Parathyroid adenoma (tissue), 2 donors: ENCODE measurements around the gene ANKRD36B.
A peak's percentile ranks its signal among the peaks of the same experiment; 100 is the strongest.
"Not testable (repeated sequence)": the region's sequence is repeated elsewhere in the genome, so short reads cannot be mapped to it uniquely, and the experiment has no call there.

ENCODE experiments used
- H2AFZ ChIP-seq: fragments of 300-600 bp; sonication (generic); one replicate; pipeline ENCODE4 v1.7.0; 2017; ENCODE audit warnings: antibody characterized with exemption, mild to moderate bottlenecking
- H3K27ac ChIP-seq: fragments of 300-600 bp; sonication (generic); one replicate; pipeline ENCODE4 v1.7.0; 2017
- H3K27me3 ChIP-seq: fragments of 300-600 bp; sonication (generic); one replicate; pipeline ENCODE4 v1.7.0; 2017; ENCODE audit warnings: low read length; ENCODE audit not compliant: control insufficient read depth, insufficient read depth
- H3K36me3 ChIP-seq: fragments of 300-600 bp; sonication (generic); one replicate; pipeline ENCODE4 v1.7.0; 2017; ENCODE audit warnings: low read length; ENCODE audit not compliant: control insufficient read depth, insufficient read depth
- H3K4me1 ChIP-seq: fragments of 300-600 bp; sonication (generic); one replicate; pipeline ENCODE4 v1.7.0; 2017; ENCODE audit warnings: control low read depth
- H3K4me2 ChIP-seq: fragments of 300-600 bp; sonication (generic); one replicate; pipeline ENCODE4 v1.7.0; 2017; ENCODE audit warnings: low read length
- H3K4me3 ChIP-seq: fragments of 300-600 bp; sonication (generic); one replicate; pipeline ENCODE4 v1.7.0; 2017; ENCODE audit warnings: low read depth, low read length
- H3K79me2 ChIP-seq: fragments of 300-600 bp; sonication (generic); one replicate; pipeline ENCODE4 v1.7.0; 2017; ENCODE audit warnings: control low read depth
- H3K9ac ChIP-seq: fragments of 300-600 bp; sonication (generic); one replicate; pipeline ENCODE4 v1.7.0; 2017; ENCODE audit warnings: mild to moderate bottlenecking
- H3K9me3 ChIP-seq: fragments of 300-600 bp; sonication (generic); one replicate; pipeline ENCODE4 v1.7.0; 2017; ENCODE audit warnings: low read length; ENCODE audit not compliant: control insufficient read depth
- TF ChIP-seq, protein P1 (sequence below): fragments of 300-600 bp; sonication (generic); IDR thresholded peaks from one replicate; pipeline ENCODE4 v1.7.0; 2017; ENCODE audit warnings: antibody characterized with exemption, mild to moderate bottlenecking
- donor health status: primary hyperparathyroidism.

Gene ANKRD36B

DNA sequence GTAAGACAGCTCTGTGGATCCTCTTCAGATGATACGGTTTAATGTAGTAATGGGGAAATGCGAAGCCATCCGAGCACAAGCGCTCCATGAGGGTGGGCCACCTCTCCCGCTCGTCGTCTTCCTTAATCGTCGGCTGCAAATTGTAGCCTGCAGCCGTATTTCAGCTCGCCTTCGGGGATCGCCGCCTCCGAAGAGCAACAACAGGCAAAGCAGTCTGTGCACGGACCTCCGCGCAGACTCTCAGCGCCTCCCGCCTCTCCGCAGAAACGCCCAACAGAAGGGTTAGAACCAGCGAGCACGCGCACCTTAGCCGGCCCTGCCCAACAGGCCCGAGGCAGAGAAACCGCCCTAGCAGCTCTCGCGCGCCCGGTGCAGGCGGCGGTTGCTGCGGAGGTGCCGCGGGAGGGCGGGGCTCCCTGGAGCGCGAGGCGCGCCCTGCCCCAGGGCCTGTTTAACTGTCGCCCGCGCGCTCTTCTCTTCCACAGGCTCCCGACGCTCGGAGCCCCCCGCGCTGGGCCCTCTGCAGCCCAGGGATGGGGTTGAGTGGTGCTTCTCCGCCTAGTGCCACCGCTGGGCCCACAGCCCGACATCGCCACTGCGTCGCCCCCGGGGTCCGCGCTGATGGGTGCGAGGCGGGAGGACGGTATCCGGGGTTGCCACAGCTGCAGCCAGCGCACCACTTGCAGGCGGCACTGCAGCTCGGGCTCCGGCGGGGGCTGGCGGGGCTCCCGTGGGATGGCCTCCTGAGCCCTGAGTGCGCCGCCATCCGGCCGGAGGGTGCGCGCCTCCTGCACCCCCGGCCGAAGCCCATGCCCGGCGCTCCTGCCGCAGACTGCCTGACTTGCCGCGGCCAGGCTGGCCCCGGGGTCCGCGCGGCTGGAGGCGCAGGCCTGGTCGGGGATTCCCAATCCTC, at the start of gene ANKRD36B:
TSS of gene ANKRD36B (minus strand) at position 280 of the 913 bp plus-strand sequence. CDS start at position 88, 192 bp downstream.
- not testable (repeated sequence) for H3K79me2 ChIP-seq, H3K36me3 ChIP-seq, H3K4me1 ChIP-seq, H3K27me3 ChIP-seq, H3K9me3 ChIP-seq
- H3K4me2 ChIP-seq: peak within 1 kb of the TSS; percentile 99
- H3K4me3 ChIP-seq: peak within 1 kb of the TSS; percentile 73
- peak within 1 kb of the TSS; percentile 97 for H2AFZ ChIP-seq
- H3K9ac ChIP-seq: peak within 1 kb of the TSS; percentile 72
- peak within 1 kb of the TSS; percentile 87 for H3K27ac ChIP-seq

DNA sequence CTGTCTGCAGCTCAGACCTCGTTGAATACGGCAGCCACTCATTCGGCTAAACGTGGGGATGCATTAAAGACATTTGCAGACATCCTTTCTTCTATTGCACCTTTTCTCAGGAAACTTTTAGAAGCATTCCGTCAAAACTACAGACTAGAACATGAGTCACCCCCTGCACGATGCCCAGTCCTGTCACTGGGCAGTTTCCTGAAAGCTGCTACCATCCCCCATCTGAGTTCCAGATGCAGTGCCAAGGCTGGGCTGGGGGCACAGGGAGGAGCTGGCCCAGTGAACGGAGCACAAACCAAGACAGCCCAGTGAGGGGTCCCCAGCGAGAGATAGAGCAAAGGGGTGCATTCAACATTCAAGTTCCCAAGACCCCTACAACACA, 36.4 kb upstream of the ANKRD36B start:
- not testable (repeated sequence) for H3K4me3 ChIP-seq, H2AFZ ChIP-seq, H3K27ac ChIP-seq, H3K4me1 ChIP-seq, H3K9ac ChIP-seq, H3K27me3 ChIP-seq, H3K79me2 ChIP-seq, H3K4me2 ChIP-seq, H3K36me3 ChIP-seq, H3K9me3 ChIP-seq

DNA sequence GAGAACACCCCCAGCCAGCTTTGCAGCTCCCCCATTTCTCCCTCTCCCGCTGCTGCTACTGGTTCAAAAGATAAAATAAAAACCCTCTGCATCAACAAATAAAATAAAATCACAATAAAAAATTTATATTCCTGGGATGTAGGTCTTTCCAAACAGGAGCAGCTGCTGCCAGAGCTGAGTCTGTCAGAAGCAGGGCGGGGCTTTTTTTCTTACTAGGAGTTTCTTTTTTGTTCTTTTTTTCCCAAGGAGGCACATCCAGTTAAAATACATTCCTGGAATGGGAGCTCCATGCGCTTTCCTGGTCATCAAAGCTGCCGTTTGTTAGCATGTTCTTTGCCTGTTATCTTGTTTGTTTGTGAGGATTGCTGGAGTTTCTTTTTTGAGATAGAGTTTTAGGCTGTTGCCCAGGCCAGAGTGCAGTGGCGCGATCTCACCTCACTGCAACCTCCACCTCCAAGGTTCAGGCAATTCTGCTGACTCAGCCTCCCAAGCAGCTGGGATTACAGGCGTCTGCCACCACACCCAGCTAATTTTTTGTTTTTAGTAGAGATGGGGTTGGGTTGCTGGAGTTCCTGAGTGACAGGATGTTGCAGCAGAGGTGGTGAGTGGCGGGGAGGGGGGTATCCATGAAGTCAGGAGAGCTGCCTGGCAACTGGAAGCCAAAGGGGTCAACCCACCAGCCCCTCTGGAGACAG, 35.8 kb upstream of the ANKRD36B start:
- H3K36me3 ChIP-seq, H3K4me3 ChIP-seq, H3K79me2 ChIP-seq, H3K27ac ChIP-seq, H2AFZ ChIP-seq, H3K4me2 ChIP-seq, H3K9ac ChIP-seq, H3K27me3 ChIP-seq, H3K4me1 ChIP-seq, H3K9me3 ChIP-seq: not testable (repeated sequence)

DNA sequence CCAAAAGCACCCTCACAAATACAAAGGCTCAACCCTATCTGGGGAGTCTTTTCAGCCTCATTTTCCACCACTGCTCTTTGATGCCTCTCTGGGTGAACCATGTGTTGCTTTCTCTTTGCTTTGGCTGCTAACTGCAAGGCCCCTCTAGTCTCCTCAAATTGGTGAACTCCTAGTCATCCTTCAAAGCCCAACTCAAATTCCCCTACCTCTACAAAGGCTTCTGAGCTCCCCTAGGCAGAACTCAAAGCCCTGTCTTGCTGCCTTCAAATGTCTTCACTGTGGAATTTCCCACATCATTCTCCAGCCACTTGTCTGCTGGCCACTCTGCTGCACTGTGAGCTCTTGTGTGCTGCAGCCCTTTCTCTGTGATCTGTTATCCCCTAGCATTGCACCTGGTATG, 33.3 kb upstream of the ANKRD36B start:
- not testable (repeated sequence) for H3K79me2 ChIP-seq, H3K9ac ChIP-seq, H3K4me1 ChIP-seq, H2AFZ ChIP-seq, H3K9me3 ChIP-seq, H3K27me3 ChIP-seq, H3K4me2 ChIP-seq, H3K4me3 ChIP-seq, H3K27ac ChIP-seq, H3K36me3 ChIP-seq

DNA sequence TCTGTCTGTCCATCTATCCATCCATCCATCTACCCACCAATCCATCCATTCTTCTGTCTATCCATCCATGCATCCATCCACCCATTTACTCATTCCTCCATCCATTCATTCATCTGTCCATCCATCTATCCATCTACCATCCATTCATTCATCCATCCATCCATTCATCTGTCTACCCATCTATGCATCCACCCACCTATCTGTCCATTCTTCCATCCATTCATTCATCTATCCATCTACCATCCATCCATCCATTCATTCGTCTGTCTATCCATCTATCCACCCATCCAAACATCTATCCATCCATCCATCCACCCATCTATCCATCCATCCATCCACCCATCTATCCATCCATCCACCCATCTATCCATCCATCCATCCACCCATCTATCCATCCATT, 30.8 kb upstream of the ANKRD36B start:
- not testable (repeated sequence) for H3K9ac ChIP-seq, H3K36me3 ChIP-seq, H3K4me3 ChIP-seq, H3K4me2 ChIP-seq, H3K9me3 ChIP-seq, H3K27ac ChIP-seq, H2AFZ ChIP-seq, H3K27me3 ChIP-seq, H3K79me2 ChIP-seq, H3K4me1 ChIP-seq

DNA sequence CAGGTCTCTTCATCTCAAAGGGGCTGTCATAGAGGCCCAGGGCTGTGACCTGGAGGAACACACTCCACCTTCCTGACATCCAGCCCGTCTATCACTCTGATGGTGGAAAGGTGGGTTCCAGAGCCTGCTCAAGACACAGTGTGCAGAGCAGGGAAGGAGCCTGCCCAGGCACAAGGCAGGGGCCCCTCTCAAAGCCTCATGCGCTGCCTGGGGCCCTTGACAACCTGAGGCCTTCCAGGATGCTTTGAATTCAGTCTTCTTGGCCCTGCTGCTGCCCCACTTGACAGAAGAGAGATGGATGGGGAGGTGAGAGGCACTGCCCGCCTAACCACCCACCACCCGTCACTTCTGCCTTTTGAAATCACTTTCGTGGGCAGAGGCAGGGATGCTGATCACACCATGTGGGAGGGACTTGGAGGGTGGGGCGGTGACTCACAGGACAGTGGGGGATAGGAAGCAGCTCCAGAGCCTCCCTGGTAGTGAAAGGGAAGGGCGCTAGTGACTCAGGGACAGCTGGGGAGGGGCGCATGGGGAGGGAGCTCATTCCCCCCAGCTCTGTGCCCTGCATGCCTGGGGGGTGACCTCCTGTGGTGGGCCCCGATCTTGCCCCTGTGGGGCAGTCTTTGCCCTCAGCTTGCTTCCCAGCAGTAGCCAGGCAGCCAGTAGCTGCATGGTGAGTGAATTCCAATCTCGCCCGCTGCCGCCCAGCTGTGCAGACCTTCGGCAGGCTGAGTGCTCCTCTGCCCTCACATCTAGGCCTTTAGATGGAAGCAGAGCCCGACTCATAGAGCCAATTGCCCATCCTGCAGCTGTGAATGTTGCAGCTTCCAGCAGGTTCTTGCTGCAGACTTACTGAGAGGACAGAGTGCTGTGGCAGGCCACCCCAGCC, 29.5 kb upstream of the ANKRD36B start:
- H3K27ac ChIP-seq, H3K9me3 ChIP-seq, H3K27me3 ChIP-seq, H3K4me2 ChIP-seq, H3K4me1 ChIP-seq, H3K4me3 ChIP-seq, H2AFZ ChIP-seq, H3K9ac ChIP-seq, H3K79me2 ChIP-seq, H3K36me3 ChIP-seq: not testable (repeated sequence)

DNA sequence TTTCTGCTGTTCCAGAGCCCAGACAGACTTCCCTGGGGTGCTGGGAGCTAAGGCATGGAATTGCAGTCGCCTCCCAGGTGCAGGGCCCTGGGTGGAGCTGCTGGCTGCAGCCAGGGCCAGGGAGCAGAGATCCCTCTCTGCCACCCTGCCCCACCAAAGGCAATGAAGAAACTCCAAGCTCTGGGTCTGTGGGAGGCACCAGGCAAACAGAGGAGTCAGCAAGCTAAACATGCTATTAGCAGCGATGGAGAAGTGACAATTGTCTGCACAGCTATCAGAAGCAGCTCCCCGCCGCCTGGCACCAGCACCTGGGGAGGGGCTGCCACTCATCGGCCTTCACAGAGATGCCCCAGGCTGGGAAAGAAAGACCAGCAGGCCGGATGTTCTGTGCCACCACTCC, 28.2 kb upstream of the ANKRD36B start:
- Histone ChIP-seq H3K4me1 (no peaks in the 10 kb centered on the region), H3K27me3 (no peaks in the 10 kb centered on the region), H3K79me2 (no peaks in the 10 kb centered on the region), H3K4me2 (no peak overlapping the region), H3K4me3 (no peak overlapping the region), H3K9ac (no peak overlapping the region), H2AFZ (no peak overlapping the region), H3K27ac (no peak overlapping the region), H3K36me3 (no peaks in the 10 kb centered on the region), H3K9me3 (no peaks in the 10 kb centered on the region)
- TF ChIP-seq, protein P1, sequence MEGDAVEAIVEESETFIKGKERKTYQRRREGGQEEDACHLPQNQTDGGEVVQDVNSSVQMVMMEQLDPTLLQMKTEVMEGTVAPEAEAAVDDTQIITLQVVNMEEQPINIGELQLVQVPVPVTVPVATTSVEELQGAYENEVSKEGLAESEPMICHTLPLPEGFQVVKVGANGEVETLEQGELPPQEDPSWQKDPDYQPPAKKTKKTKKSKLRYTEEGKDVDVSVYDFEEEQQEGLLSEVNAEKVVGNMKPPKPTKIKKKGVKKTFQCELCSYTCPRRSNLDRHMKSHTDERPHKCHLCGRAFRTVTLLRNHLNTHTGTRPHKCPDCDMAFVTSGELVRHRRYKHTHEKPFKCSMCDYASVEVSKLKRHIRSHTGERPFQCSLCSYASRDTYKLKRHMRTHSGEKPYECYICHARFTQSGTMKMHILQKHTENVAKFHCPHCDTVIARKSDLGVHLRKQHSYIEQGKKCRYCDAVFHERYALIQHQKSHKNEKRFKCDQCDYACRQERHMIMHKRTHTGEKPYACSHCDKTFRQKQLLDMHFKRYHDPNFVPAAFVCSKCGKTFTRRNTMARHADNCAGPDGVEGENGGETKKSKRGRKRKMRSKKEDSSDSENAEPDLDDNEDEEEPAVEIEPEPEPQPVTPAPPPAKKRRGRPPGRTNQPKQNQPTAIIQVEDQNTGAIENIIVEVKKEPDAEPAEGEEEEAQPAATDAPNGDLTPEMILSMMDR: no peak

DNA sequence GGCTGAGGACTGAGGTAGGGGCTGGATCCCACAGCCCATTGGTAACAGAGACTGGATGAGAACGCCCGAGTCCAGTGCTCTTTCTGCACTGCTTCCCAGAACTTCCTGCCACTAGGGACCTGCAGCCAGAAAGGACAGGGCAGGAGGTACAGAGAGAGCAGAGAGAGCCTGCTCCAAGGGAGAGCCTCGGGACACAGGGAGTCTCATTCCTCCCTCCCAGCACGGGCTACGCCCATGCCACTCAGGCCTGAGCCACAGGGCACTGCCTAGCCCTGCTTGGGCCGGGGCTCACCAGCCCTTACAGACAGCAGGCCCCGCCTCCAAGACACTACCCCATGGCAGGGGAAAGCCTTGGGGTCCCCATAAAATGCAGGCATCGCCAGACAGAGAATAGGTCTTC, 26.1 kb upstream of the ANKRD36B start:
- H3K36me3 ChIP-seq, H3K79me2 ChIP-seq, H2AFZ ChIP-seq, H3K4me2 ChIP-seq, H3K4me3 ChIP-seq, H3K9me3 ChIP-seq, H3K4me1 ChIP-seq, H3K27me3 ChIP-seq, H3K9ac ChIP-seq, H3K27ac ChIP-seq: not testable (repeated sequence)

DNA sequence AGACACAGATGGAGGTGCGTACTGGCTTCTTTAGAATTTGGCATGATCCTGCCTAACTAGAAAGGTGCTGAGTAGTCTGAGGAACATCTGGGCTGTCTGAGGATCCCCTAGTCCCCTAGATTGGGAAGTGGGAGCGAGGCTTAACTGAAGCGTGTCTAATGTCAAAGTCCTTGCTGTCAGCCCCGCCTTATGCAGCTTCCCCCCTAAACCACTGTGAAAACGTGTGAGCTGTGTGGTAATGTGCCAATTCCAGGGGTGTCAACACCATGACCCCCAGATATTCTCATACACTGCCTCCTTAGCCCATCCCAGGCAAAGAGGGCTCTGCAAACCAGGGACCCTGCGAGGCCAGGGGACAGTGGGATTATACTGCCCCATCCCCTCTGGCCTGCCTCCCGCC, 22.2 kb upstream of the ANKRD36B start:
- H3K9ac ChIP-seq, H3K36me3 ChIP-seq, H3K27me3 ChIP-seq, H3K4me1 ChIP-seq, H3K4me3 ChIP-seq, H2AFZ ChIP-seq, H3K27ac ChIP-seq, H3K4me2 ChIP-seq, H3K79me2 ChIP-seq, H3K9me3 ChIP-seq: not testable (repeated sequence)
